Effector memory CD4-positive, alpha-beta T cell (primary cell): Measurements from ENCODE around the gene NRCAM.

Source experiments
- DNase-seq, 3 donors: peaks; one replicate each; pipeline ENCODE4 v3.0.0-alpha.2; 2020
- H3K27ac ChIP-seq: 2 replicates; pipeline ENCODE4 v1.7.0; 2013; ENCODE audit warnings: mild to moderate bottlenecking, low read length, moderate library complexity; ENCODE audit not compliant: insufficient read depth, poor library complexity, severe bottlenecking
- H3K27me3 ChIP-seq: replicated peaks from 2 replicates; pipeline ENCODE4 v1.7.0; 2013; ENCODE audit warnings: mild to moderate bottlenecking, low read length; ENCODE audit not compliant: insufficient read depth, control insufficient read depth, poor library complexity, severe bottlenecking
- H3K36me3 ChIP-seq: 2 replicates; pipeline ENCODE4 v1.7.0; 2013; ENCODE audit warnings: mild to moderate bottlenecking, low read length, moderate library complexity; ENCODE audit not compliant: control insufficient read depth, insufficient read depth
- H3K4me1 ChIP-seq: 2 replicates; pipeline ENCODE4 v1.7.0; 2013; ENCODE audit warnings: low read length, mild to moderate bottlenecking; ENCODE audit not compliant: control insufficient read depth, insufficient read depth, poor library complexity, severe bottlenecking
- H3K4me3 ChIP-seq: 2 replicates; pipeline ENCODE4 v1.7.0; 2013; ENCODE audit warnings: low read length, low read depth, mild to moderate bottlenecking; ENCODE audit not compliant: insufficient read depth, poor library complexity, severe bottlenecking
- H3K9me3 ChIP-seq: 2 replicates; pipeline ENCODE4 v1.7.0; 2013; ENCODE audit warnings: mild to moderate bottlenecking, low read length, moderate library complexity; ENCODE audit not compliant: control insufficient read depth

The NRCAM gene

GRCh38 chr7:108451296-108451848 is 4.9 kb downstream of the NRCAM start:
- peaks cover 6% of the 10 kb centered on the region for H3K4me1 ChIP-seq
- no peak overlapping the region for H3K4me3 ChIP-seq
- no peak overlapping the region for H3K27ac ChIP-seq
- H3K27me3 ChIP-seq, result peaks cover 20% of the 10 kb centered on the region
- no peaks in the 10 kb centered on the region for H3K9me3 ChIP-seq
- DNase-seq, result no peak
- H3K36me3 ChIP-seq, result no peaks in the 10 kb centered on the region

- H3K27me3 ChIP-seq, result peaks cover 10% of the 10 kb centered on the region
- H3K4me3 ChIP-seq, result no peak overlapping the region
- no peak overlapping the region for H3K27ac ChIP-seq
- peaks cover under 1% of the 10 kb centered on the region for H3K4me1 ChIP-seq
- H3K36me3 ChIP-seq, result no peaks in the 10 kb centered on the region
- H3K9me3 ChIP-seq, result no peaks in the 10 kb centered on the region
- no peak for DNase-seq
These were observed 6.1 kb downstream of the NRCAM start for GRCh38 chr7:108450160-108450559.

GRCh38 chr7:108449521-108449920 is 6.7 kb downstream of the NRCAM start:
- H3K9me3 ChIP-seq, result no peaks in the 10 kb centered on the region
- DNase-seq, result no peak
- H3K27me3 ChIP-seq, result peaks cover 4% of the 10 kb centered on the region
- H3K27ac ChIP-seq, result no peak overlapping the region
- H3K36me3 ChIP-seq, result no peaks in the 10 kb centered on the region
- no peak overlapping the region for H3K4me3 ChIP-seq
- no peaks in the 10 kb centered on the region for H3K4me1 ChIP-seq

GRCh38 chr7:108448584-108449505 is 7.4 kb downstream of the NRCAM start:
- no peaks in the 10 kb centered on the region for H3K4me1 ChIP-seq
- H3K9me3 ChIP-seq, result no peaks in the 10 kb centered on the region
- no peak overlapping the region for H3K4me3 ChIP-seq
- no peaks in the 10 kb centered on the region for H3K36me3 ChIP-seq
- no peak for DNase-seq
- H3K27ac ChIP-seq, result no peak overlapping the region
- peaks cover 4% of the 10 kb centered on the region for H3K27me3 ChIP-seq

GRCh38 chr7:108442039-108442568 is 14.1 kb downstream of the NRCAM start:
- Histone ChIP-seq H3K4me3 (no peak overlapping the region), H3K9me3 (no peaks in the 10 kb centered on the region), H3K27ac (no peak overlapping the region), H3K36me3 (no peaks in the 10 kb centered on the region), H3K27me3 (no peaks in the 10 kb centered on the region), H3K4me1 (no peaks in the 10 kb centered on the region)
- DNase-seq, result no peak

GRCh38 chr7:108441392-108441955 is 14.8 kb downstream of the NRCAM start:
- no peaks in the 10 kb centered on the region for H3K36me3 ChIP-seq
- no peak overlapping the region for H3K4me3 ChIP-seq
- no peaks in the 10 kb centered on the region for H3K4me1 ChIP-seq
- no peak for DNase-seq
- H3K27me3 ChIP-seq, result no peaks in the 10 kb centered on the region
- H3K27ac ChIP-seq, result no peak overlapping the region
- H3K9me3 ChIP-seq, result no peaks in the 10 kb centered on the region

GRCh38 chr7:108440613-108441012 is 15.6 kb downstream of the NRCAM start:
- no peak for DNase-seq
- no peak overlapping the region for H3K27ac ChIP-seq
- H3K4me1 ChIP-seq, result no peaks in the 10 kb centered on the region
- no peaks in the 10 kb centered on the region for H3K9me3 ChIP-seq
- no peak overlapping the region for H3K4me3 ChIP-seq
- no peaks in the 10 kb centered on the region for H3K36me3 ChIP-seq
- H3K27me3 ChIP-seq, result no peaks in the 10 kb centered on the region

GRCh38 chr7:108436906-108437305 is 19.3 kb downstream of the NRCAM start:
- H3K4me1 ChIP-seq, result no peaks in the 10 kb centered on the region
- no peak overlapping the region for H3K27ac ChIP-seq
- DNase-seq, result no peak
- H3K4me3 ChIP-seq, result no peak overlapping the region
- no peaks in the 10 kb centered on the region for H3K9me3 ChIP-seq
- no peaks in the 10 kb centered on the region for H3K27me3 ChIP-seq
- no peaks in the 10 kb centered on the region for H3K36me3 ChIP-seq

- H3K4me1 ChIP-seq, result no peaks in the 10 kb centered on the region
- no peaks in the 10 kb centered on the region for H3K36me3 ChIP-seq
- no peak overlapping the region for H3K4me3 ChIP-seq
- no peak for DNase-seq
- H3K9me3 ChIP-seq, result no peaks in the 10 kb centered on the region
- no peaks in the 10 kb centered on the region for H3K27me3 ChIP-seq
- H3K27ac ChIP-seq, result no peak overlapping the region
These were observed 22.2 kb downstream of the NRCAM start for GRCh38 chr7:108434010-108434409.

GRCh38 chr7:108431099-108431498 is 25.1 kb downstream of the NRCAM start:
- Histone ChIP-seq H3K9me3 (no peaks in the 10 kb centered on the region), H3K4me1 (no peaks in the 10 kb centered on the region), H3K27ac (no peak overlapping the region), H3K4me3 (no peak overlapping the region), H3K36me3 (no peaks in the 10 kb centered on the region), H3K27me3 (no peaks in the 10 kb centered on the region)
- DNase-seq, result no peak
